H1 (cell line): ENCODE data around the gene CEBPG. TPM values are rescaled to one million over a fixed set of nuclear protein-coding genes. Genes with fewer than 3 reads are reported as not detected.

ENCODE experiments used
- BRCA1 ChIP-seq: IDR thresholded peaks from 2 replicates; pipeline ENCODE4 v1.6.1; 2012; ENCODE audit warnings: low read depth, low read length, improper control_type of control experiment
- CHD2 ChIP-seq: IDR thresholded peaks from 2 replicates; pipeline ENCODE4 v1.6.1; 2012; ENCODE audit warnings: low read length, improper control_type of control experiment
- EGR1 ChIP-seq: IDR thresholded peaks from 2 replicates; pipeline ENCODE4 v1.6.1; 2011; ENCODE audit warnings: low read depth, low read length, borderline replicate concordance
- GTF2F1 ChIP-seq: IDR thresholded peaks from 2 replicates; pipeline ENCODE4 v1.6.1; 2012; ENCODE audit warnings: low read depth, low read length, improper control_type of control experiment, borderline replicate concordance
- MAFK ChIP-seq: IDR thresholded peaks from 2 replicates; pipeline ENCODE4 v1.6.1; 2012; ENCODE audit warnings: low read depth, mild to moderate bottlenecking, improper control_type of control experiment, low read length
- RXRA ChIP-seq: IDR thresholded peaks from 2 replicates; pipeline ENCODE4 v1.6.1; 2011; ENCODE audit warnings: low read depth, mild to moderate bottlenecking, low read length, moderate library complexity; ENCODE audit not compliant: insufficient read depth
- SP2 ChIP-seq: IDR thresholded peaks from 2 replicates; pipeline ENCODE4 v1.6.1; 2012; ENCODE audit warnings: mild to moderate bottlenecking, low read length, inconsistent platforms
- SRF ChIP-seq: IDR thresholded peaks from 2 replicates; pipeline ENCODE4 v1.6.1; 2011; ENCODE audit warnings: mild to moderate bottlenecking, low read depth, low read length, moderate library complexity
- TBP ChIP-seq: IDR thresholded peaks from 2 replicates; pipeline ENCODE4 v1.6.1; 2011; ENCODE audit warnings: low read depth, low read length, improper control_type of control experiment
- polyA plus RNA-seq, 7 experiments: library from polyadenylated mRNA; depleted of rRNA in 3 of 7; stranded (reverse) in 5 of 7; unstranded in 2 of 7; fragments of >200 nt in 5 of 7; fragments of 200-250 nt in 2 of 7; gene quantifications; 1 replicate in 5 of 7; 2 replicates in 1 of 7; 4 replicates in 1 of 7; pipeline versions ENCODE4 v1.2.1 to v1.2.3, GENCODE V29; 2011 to 2013; ENCODE audit warnings: missing spikeins in 2 of 7, mixed read lengths in 2 of 7
- total RNA-seq: library from RNA; stranded (reverse); fragmentation: NEBNext Ultra II Directional; extraction: Animal tissue kit (Norgen Biotek cat#: 25700); gene quantifications from 2 replicates; pipeline ENCODE4 v1.2.1, GENCODE V29; 2021
- TF ChIP-seq, protein P1 (sequence below), 3 experiments: IDR thresholded peaks; 1 replicate in 2 of 3; 2 replicates in 1 of 3; pipeline versions ENCODE4 v1.5.1 to v1.6.1; 2011; ENCODE audit warnings: low read length in 3 of 3, mild to moderate bottlenecking in 3 of 3, inconsistent platforms in 2 of 3, low read depth in 1 of 3, moderate library complexity in 1 of 3; ENCODE audit not compliant: insufficient read depth in 1 of 3; ENCODE audit errors: control extremely low read depth in 1 of 3

Gene CEBPG
- total and polyA plus RNA-seq, 2 of the 8 experiments (the other 6 are each of a cell fraction or from before 2014, with no cell fraction given) = 12.3 to 35.4 TPM

DNA sequence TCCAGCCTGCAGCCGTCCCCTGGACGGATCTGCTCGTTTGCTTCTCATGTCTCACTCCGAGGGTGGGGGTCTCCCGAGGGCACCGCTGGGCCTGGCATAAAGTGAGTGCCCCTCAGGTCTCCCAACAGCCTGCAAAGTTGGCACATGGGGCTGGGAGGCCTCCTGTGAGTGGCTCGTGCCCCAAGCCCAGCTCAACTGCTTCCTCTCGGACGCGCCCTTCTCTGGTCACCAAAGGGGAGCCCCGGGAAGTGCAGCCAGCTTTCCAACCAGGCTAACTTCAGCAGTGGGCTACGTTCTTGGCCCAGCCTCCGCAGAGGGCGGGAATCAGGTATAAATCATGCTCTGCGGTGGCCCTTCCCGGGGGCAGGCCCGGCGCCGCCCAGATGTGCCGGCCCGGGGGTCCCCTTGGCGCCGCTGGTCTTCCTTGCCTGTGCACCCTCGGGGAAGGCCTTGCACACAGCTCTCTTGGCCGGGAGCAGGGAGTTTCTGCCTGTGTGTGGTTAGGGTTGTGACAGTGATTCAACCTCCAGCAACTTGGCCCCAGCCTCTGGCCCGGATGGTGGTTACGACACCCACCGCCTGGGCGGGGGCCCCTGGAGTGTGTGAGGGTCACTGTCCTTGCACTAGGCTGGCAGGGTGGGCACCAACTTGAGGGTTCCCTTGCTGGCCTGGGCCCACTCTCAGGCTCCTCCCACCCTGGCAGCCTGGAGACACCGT is 20.7 kb downstream of the CEBPG start (continued):
- TF ChIP-seq GTF2F1 (no peak), RXRA (no peak), MAFK (no peak), SRF (no peak), TBP (no peak), SP2 (no peak), CHD2 (no peak), BRCA1 (no peak), EGR1 (no peak)
- TF ChIP-seq, protein P1, sequence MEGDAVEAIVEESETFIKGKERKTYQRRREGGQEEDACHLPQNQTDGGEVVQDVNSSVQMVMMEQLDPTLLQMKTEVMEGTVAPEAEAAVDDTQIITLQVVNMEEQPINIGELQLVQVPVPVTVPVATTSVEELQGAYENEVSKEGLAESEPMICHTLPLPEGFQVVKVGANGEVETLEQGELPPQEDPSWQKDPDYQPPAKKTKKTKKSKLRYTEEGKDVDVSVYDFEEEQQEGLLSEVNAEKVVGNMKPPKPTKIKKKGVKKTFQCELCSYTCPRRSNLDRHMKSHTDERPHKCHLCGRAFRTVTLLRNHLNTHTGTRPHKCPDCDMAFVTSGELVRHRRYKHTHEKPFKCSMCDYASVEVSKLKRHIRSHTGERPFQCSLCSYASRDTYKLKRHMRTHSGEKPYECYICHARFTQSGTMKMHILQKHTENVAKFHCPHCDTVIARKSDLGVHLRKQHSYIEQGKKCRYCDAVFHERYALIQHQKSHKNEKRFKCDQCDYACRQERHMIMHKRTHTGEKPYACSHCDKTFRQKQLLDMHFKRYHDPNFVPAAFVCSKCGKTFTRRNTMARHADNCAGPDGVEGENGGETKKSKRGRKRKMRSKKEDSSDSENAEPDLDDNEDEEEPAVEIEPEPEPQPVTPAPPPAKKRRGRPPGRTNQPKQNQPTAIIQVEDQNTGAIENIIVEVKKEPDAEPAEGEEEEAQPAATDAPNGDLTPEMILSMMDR (IDR thresholded peaks at IDR 0.05; ENCODE audit: control extremely low read depth in 1 of 3, insufficient read depth in 1 of 3, low read depth in 1 of 3, low read length in 3 of 3) = no peak
